GM13977 (cell line): ENCODE measurements around the gene CA10.

Experiments
- DNase-seq: peaks from one replicate; pipeline ENCODE4 v3.0.0; 2012; ENCODE audit warnings: low spot score
- in situ Hi-C: fragments of 300-500 bp; cut with MboI; formaldehyde crosslinking; loops from one replicate; pipeline ENCODE4 v1.12.0; 2022; ENCODE audit warnings: low sequenced_read_pairs, low pct_unique_long_range_greater_than_20kb, mixed read lengths, inconsistent platforms; ENCODE audit not compliant: unreplicated experiment
- TF ChIP-seq, protein P1 (sequence below): IDR thresholded peaks from 2 replicates; pipeline ENCODE4 v1.5.1; 2012; ENCODE audit warnings: mild to moderate bottlenecking, control low read depth; ENCODE audit not compliant: insufficient read depth; ENCODE audit errors: extremely low read depth, missing control alignments

The CA10 gene

DNA sequence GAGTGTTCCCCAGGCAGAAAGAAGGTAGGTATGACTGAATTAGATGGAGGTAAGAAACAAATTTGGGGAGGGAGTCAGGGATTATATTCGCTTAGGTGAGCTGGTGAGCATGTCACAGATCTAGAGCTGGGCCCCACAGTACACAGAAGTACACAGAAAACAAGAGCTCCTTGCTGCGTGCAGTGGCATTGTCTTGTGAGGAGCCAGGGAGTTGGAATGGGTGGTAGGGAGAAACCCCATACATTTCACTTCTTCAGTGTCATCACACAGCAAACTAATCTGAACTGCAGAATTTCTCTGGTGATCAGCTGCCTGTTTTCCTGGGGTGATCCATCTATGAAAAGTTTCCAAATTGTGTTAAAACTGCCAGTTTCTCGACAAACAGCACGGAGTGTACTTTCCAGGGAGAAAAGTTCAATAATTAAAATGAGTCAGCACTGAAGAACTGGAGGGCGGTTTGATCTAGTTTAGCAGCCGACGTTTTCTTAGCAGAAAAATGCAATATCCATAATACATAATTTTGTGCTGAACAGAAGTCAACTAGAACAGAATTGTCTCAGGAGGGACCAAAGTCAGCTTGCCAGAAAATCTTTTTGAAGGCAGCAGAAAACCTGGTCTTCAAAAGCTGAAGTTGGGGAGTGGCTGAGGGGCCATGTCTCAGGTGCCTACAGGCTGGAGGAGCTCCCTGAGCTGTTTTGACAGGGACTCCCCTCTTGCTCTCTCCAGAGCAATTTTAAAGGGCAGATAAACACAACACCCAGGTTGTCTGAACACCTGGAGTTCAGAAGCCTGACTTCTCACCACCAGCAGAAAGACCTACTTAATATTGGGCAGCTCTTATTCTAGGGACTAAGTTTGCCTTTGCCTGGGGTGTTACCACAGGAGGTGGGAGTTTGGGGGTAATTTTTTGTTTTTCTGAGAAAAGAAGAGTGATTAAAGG is 448.6 kb downstream of the CA10 start:
- in situ Hi-C loops, result no loop called here
- TF ChIP-seq, protein P1, sequence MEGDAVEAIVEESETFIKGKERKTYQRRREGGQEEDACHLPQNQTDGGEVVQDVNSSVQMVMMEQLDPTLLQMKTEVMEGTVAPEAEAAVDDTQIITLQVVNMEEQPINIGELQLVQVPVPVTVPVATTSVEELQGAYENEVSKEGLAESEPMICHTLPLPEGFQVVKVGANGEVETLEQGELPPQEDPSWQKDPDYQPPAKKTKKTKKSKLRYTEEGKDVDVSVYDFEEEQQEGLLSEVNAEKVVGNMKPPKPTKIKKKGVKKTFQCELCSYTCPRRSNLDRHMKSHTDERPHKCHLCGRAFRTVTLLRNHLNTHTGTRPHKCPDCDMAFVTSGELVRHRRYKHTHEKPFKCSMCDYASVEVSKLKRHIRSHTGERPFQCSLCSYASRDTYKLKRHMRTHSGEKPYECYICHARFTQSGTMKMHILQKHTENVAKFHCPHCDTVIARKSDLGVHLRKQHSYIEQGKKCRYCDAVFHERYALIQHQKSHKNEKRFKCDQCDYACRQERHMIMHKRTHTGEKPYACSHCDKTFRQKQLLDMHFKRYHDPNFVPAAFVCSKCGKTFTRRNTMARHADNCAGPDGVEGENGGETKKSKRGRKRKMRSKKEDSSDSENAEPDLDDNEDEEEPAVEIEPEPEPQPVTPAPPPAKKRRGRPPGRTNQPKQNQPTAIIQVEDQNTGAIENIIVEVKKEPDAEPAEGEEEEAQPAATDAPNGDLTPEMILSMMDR, result no peak
- no peak for DNase-seq

DNA sequence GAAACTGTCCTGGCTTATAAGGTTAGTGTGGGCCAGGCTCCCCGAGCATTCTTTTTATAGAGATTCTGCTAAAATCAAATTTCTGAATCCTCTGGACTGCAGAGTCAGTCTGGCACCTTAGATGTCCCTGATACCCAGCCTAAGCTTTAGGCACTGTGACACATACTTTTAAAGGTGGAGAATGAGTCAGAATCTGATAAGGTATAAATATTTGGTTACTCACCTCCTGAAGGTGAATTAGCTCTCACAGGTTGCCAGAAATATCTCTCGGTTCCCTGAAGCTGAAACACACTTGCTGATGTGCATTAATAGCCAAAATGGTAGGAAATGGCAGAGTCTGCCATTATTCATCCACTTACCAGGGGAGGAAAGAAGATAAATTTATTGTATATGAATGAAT is 451.3 kb downstream of the CA10 start:
- DNase-seq, result no peak
- TF ChIP-seq, protein P1, result no peak
- in situ Hi-C loops, result no loop called here

DNA sequence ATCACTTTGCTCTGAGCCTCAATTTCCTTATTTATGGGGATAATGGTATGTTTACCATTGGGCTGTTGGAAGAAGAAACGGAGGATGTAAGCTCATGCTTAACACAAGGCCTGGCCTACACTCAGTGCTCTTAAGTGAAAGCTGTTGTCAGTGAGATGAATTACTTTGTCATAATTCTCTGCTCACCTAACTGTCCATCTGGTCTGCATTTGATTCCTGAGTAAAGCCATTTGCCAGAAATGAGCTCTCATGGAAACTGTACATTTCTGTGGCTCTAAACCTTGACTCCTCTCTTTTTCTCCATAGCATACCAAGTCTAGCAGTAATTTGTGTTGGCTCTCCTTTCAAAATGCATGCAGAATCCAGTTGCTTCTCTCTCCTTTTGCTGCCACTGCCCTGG is 452.4 kb downstream of the CA10 start:
- no peak for DNase-seq
- in situ Hi-C loops, result no loop called here
- TF ChIP-seq, protein P1, result no peak

DNA sequence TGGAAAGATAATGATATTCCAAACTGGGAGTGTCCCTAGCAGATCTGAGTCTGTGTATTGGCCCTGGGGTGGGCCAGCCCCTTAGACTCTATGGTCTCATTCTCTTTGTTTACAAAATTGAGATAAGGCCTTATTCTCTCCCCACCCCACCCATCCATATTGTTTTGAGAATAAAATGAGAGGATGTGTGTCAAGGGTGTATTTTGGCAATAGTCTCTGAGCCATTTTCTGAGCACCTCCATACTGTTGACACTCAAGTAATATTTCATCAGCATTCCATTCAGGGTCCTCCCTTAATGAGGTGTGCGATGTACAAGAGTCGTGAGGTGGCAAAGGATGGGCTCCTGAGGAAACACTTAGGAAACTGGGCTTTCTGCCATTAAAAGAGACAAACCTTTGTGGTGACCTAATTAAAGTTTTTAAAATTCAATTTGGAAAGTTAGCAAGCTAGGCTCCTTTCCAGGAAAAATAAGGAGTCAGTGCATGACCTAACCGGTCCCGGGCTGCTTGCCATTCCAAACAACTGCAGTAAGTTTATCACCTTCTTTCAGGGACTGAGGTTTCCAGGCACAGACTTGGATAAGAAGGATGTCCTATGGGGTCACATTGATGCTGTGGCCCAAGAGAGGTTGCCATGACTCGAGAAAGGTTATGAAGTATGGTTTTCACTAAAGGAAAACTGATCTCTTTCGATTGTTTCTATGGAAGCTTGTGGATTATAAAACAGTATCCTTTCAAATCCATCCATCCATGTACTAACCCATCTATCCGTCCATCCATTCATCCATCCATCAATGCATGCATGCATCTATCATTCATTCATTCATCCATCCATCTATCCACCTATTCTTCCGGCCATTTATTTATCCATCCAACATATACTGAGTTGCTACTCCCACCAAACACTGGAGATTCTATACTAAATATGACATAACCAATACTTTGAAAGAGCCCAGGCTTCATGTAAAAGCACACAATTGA is 454.9 kb downstream of the CA10 start:
- DNase-seq, result no peak
- TF ChIP-seq, protein P1, result no peak

DNA sequence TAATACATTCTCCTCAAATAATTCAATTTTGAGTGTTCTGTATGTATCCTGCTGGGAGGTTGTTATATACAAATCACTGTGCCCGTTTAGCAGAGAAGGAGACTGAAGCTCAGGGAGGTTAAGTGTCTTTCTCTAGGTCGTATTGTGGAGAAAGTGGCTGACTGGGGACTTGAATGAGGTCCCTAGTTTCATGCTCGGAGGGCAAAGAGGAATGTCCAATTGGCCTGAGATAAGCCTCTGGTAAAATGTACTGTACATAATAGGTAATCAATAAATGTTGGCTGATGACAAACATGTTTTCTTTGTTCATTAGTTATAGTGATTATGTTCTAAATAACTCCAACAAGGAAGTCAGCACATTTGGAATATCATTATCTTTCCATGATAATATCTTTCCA is 455.6 kb downstream of the CA10 start:
- DNase-seq, result no peak
- in situ Hi-C loops, result no loop called here
- TF ChIP-seq, protein P1, result no peak

More for the DNA sequence above, 454.9 kb downstream of the CA10 start:
- in situ Hi-C loops, result no loop called here

DNA sequence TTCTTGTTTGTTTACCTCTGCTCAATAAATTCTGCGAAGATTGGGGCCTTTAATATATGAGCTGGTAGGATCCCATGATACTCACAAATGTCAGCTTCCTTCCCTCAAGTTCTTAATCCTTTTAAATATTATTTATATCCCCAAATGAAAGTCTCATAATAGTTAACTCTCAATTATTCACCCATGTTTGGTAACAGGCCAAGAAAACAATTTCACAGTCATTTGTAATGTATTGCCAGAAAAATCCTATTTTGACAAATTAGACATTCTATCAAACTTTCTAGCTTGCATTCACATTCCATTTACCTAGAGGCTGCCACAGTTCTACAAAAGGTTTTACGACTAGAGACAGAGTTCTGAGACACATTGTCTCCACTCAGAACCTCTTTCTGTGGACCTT is 457.0 kb downstream of the CA10 start:
- in situ Hi-C loops, result no loop called here
- DNase-seq, result no peak
- TF ChIP-seq, protein P1, result no peak
